Measurements from ENCODE around the gene SLC16A8. TPM values are rescaled to one million over a fixed set of nuclear protein-coding genes. Genes with fewer than 3 reads are reported as not detected.

The SLC16A8 gene
- total RNA-seq, 2 experiments from 2014 or later: not detected

DNA sequence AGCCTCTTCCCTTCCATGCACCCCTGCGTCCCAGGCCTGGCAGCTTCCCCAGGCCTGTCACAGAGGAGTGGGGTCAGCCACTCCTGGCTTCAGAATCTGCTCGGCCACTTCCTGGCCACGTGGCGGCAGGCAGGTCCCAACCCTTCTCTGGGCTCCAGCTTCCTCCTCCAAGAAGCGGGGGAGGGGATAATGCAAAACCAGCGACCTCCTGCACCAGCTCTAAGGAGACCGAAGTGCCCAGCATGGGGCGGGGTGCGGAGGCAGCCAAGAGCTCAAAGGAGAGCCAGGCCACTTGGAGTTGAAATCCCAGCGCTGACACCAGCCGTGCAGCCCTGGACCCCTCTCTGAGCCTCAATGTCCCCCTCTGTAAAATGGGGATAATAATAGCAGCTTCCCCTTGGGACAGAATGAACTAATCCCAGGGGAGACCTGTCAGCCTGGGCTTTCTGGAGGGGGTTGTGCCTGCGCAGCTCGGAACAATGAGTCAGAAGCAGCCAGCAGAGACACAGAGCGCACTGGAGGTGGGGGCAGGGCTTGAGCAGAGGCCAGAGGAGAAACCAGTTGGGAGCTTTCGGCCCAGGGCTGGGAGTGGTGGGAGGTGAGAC is 49.6 kb downstream of the SLC16A8 start:
- H3K27ac ChIP-seq (ENCODE audit: low read depth in 1 of 2, low read length in 2 of 2): no peak overlapping the region
- intact Hi-C loops (cut with DNase I, micrococcal nuclease): no loop called here
- no peaks in the 10 kb centered on the region for H3K27me3 ChIP-seq (ENCODE audit: control insufficient read depth in 1 of 2, insufficient read depth in 2 of 2, low read length in 2 of 2)
- no peaks in the 10 kb centered on the region for H3K9me3 ChIP-seq (ENCODE audit: control insufficient read depth in 1 of 2, insufficient read depth in 1 of 2, low read length in 2 of 2)
- H3K36me3 ChIP-seq (ENCODE audit: insufficient read depth, low read length): no peaks in the 10 kb centered on the region
- ATAC-seq (ENCODE audit: poor library complexity): no peak
- CTCF ChIA-PET: no interaction called here
- Mint-ChIP-seq H3K36me3 (ENCODE audit: low read depth) (no peaks in the 10 kb centered on the region), H3K4me3 (no peak overlapping the region), H3K9me3 (no peaks in the 10 kb centered on the region), H3K27me3 (no peaks in the 10 kb centered on the region), H3K27ac (no peak overlapping the region), H3K4me1 (ENCODE audit: low read depth) (no peaks in the 10 kb centered on the region)
- TF ChIP-seq, protein P1, sequence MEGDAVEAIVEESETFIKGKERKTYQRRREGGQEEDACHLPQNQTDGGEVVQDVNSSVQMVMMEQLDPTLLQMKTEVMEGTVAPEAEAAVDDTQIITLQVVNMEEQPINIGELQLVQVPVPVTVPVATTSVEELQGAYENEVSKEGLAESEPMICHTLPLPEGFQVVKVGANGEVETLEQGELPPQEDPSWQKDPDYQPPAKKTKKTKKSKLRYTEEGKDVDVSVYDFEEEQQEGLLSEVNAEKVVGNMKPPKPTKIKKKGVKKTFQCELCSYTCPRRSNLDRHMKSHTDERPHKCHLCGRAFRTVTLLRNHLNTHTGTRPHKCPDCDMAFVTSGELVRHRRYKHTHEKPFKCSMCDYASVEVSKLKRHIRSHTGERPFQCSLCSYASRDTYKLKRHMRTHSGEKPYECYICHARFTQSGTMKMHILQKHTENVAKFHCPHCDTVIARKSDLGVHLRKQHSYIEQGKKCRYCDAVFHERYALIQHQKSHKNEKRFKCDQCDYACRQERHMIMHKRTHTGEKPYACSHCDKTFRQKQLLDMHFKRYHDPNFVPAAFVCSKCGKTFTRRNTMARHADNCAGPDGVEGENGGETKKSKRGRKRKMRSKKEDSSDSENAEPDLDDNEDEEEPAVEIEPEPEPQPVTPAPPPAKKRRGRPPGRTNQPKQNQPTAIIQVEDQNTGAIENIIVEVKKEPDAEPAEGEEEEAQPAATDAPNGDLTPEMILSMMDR (IDR thresholded peaks at IDR 0.05): no peak
- DNase-seq: no peak
- H3K4me1 ChIP-seq (ENCODE audit: insufficient read depth, low read length): no peaks in the 10 kb centered on the region
- no peak overlapping the region for H3K4me3 ChIP-seq (ENCODE audit: low read length)
- POLR2A ChIA-PET: no interaction called here

DNA sequence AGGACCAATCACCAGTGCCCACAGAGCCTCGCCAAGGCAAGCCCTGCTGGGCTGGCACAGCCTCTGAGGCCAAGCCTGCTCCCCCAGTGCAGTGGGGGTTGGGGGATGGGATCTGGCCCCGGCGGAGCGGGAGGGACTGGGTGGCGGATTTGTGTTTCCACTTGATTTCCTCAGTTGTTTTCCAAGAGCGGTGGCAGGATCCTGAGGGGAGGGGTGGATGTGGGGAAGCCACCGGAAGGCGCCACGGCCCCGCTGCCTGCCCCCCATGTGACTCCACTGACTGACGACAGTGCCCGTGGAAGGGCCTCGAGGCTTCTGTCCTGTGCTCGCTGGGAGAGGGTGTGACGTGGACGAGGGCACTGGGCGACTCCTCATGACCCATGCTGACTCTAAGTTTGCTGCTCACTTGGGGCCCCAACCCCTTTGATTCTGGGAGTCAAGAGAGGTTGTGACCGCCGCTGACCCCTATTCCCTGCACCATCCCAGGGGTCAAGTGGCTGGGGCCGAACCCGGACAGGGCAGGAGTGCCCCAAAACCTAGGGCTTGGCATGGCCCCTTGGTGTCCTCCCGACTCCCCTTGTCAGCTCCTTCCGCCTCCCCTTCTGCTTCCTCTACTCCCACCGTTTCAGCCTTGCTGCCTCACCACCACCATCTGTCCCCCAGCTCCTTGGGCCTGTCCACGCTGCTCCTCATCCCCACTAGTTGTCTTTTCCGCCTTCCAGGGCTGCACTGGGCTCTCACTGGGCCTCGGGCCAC is 50.3 kb downstream of the SLC16A8 start:
- no peaks in the 10 kb centered on the region for H3K9me3 ChIP-seq (ENCODE audit: control insufficient read depth in 1 of 2, insufficient read depth in 1 of 2, low read length in 2 of 2)
- H3K27me3 ChIP-seq (ENCODE audit: control insufficient read depth in 1 of 2, insufficient read depth in 2 of 2, low read length in 2 of 2): no peaks in the 10 kb centered on the region
- H3K4me3 ChIP-seq (ENCODE audit: low read length): no peak overlapping the region
- Mint-ChIP-seq H3K4me3 (no peak overlapping the region), H3K4me1 (ENCODE audit: low read depth) (no peaks in the 10 kb centered on the region), H3K9me3 (no peaks in the 10 kb centered on the region), H3K36me3 (ENCODE audit: low read depth) (no peaks in the 10 kb centered on the region), H3K27me3 (no peaks in the 10 kb centered on the region), H3K27ac (no peak overlapping the region)
- intact Hi-C loops (cut with DNase I, micrococcal nuclease): no loop called here
- no peak overlapping the region for H3K27ac ChIP-seq (ENCODE audit: low read depth in 1 of 2, low read length in 2 of 2)
- H3K36me3 ChIP-seq (ENCODE audit: insufficient read depth, low read length): no peaks in the 10 kb centered on the region
- ChIA-PET POLR2A (no interaction called here), CTCF (no interaction called here)
- no peak for ATAC-seq (ENCODE audit: poor library complexity)
- H3K4me1 ChIP-seq (ENCODE audit: insufficient read depth, low read length): no peaks in the 10 kb centered on the region
- TF ChIP-seq, protein P1 (IDR thresholded peaks at IDR 0.05): no peak
- no peak for DNase-seq

DNA sequence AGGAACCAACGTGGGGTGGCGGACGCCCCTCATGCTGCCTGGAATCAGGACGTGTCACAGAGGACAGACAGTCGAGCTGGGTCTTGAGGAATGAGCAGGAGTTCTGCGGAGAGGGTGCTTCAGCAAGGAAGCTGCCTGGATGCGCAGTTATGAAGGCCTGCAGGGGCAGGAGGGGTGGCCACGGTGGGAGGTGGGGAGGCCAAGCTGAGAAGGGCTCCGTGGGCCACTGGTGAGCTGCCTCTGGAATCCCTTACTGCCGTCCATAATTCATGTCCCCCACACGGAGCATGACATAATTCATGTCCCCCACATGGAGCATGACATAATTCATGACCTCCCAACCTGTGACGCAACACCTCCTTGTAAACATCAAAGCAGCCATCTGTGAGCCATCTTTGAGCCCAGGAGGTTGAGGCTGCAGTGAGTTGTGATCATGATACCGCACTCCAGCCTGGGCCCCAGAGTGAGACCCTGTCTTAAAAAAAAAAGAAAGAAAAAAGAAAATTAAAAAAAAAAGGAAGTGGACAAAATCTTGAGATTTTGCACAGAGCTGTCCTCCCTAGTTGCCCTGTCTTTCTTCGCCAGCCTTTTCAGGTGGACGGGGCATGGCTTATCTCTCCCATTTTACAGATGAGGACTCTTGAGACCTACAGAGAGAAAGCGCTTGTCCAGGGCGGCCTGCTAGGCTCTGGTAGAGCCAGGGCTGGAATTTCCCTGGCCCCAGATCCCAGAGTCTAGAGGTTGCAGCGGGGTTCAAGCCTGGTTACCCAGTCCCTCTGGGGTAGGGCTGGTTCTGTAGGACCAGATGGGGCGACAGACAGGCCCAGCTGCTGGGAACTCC is 51.1 kb downstream of the SLC16A8 start:
- no peak overlapping the region for H3K27ac ChIP-seq (ENCODE audit: low read depth in 1 of 2, low read length in 2 of 2)

More for the DNA sequence above, 51.1 kb downstream of the SLC16A8 start:
- DNase-seq (no peak), ATAC-seq (ENCODE audit: poor library complexity) (no peak)
- no peak overlapping the region for H3K4me3 ChIP-seq (ENCODE audit: low read length)
- intact Hi-C loops (cut with DNase I, micrococcal nuclease): no loop called here
- H3K9me3 ChIP-seq (ENCODE audit: control insufficient read depth in 1 of 2, insufficient read depth in 1 of 2, low read length in 2 of 2): no peaks in the 10 kb centered on the region
- TF ChIP-seq, protein P1 (IDR thresholded peaks at IDR 0.05): no peak
- CTCF ChIA-PET: no interaction called here
- POLR2A ChIA-PET: no interaction called here
- no peaks in the 10 kb centered on the region for H3K9me3 Mint-ChIP-seq
- no peak overlapping the region for H3K27ac Mint-ChIP-seq
- H3K27me3 Mint-ChIP-seq: no peaks in the 10 kb centered on the region
- H3K4me1 ChIP-seq (ENCODE audit: insufficient read depth, low read length): no peaks in the 10 kb centered on the region
- no peaks in the 10 kb centered on the region for H3K27me3 ChIP-seq (ENCODE audit: control insufficient read depth in 1 of 2, insufficient read depth in 2 of 2, low read length in 2 of 2)
- no peak overlapping the region for H3K4me3 Mint-ChIP-seq
- no peaks in the 10 kb centered on the region for H3K36me3 Mint-ChIP-seq (ENCODE audit: low read depth)
- no peaks in the 10 kb centered on the region for H3K36me3 ChIP-seq (ENCODE audit: insufficient read depth, low read length)
- H3K4me1 Mint-ChIP-seq (ENCODE audit: low read depth): no peaks in the 10 kb centered on the region
